Smooth muscle cell (in vitro differentiated cells): ENCODE measurements around the gene WFS1. TPM values are rescaled to one million over a fixed set of nuclear protein-coding genes. Genes with fewer than 3 reads are reported as not detected.

Experiments used
- DNase-seq: peaks from one replicate; lab custom pipeline; 2025; ENCODE audit not compliant: unreplicated experiment; lab: John Stamatoyannopoulos, UW
- H2AFZ ChIP-seq: fragments of 200-600 bp; sonication (generic); 2 replicates; pipeline ENCODE4 v1.6.0; 2016; ENCODE audit warnings: antibody characterized with exemption, low read depth, mild to moderate bottlenecking
- H3F3A ChIP-seq: fragments of 200-600 bp; sonication (generic); 2 replicates; pipeline ENCODE4 v1.6.0; 2017; ENCODE audit warnings: antibody characterized with exemption, low read depth
- H3K27ac ChIP-seq: fragments of 200-600 bp; sonication (generic); 2 replicates; pipeline ENCODE4 v1.5.1; 2016; ENCODE audit warnings: low read depth, mild to moderate bottlenecking
- H3K27me3 ChIP-seq: fragments of 200-600 bp; sonication (generic); 2 replicates; pipeline ENCODE4 v1.6.1; 2016; ENCODE audit warnings: low read depth, mild to moderate bottlenecking
- H3K36me3 ChIP-seq: fragments of 200-600 bp; sonication (generic); 2 replicates; pipeline ENCODE4 v1.5.1; 2016; ENCODE audit warnings: low read depth
- H3K4me1 ChIP-seq: fragments of 200-600 bp; sonication (generic); 2 replicates; pipeline ENCODE4 v1.5.1; 2016; ENCODE audit warnings: low read depth
- H3K4me2 ChIP-seq: fragments of 200-600 bp; sonication (generic); 2 replicates; pipeline ENCODE4 v1.6.0; 2016; ENCODE audit warnings: mild to moderate bottlenecking
- H3K4me3 ChIP-seq: fragments of 200-600 bp; sonication (generic); 2 replicates; pipeline ENCODE4 v1.5.1; 2016; ENCODE audit warnings: mild to moderate bottlenecking
- H3K79me2 ChIP-seq: fragments of 200-600 bp; sonication (generic); 2 replicates; pipeline ENCODE4 v1.6.0; 2016; ENCODE audit warnings: low read depth, mild to moderate bottlenecking
- H3K9ac ChIP-seq: fragments of 200-600 bp; sonication (generic); 2 replicates; pipeline ENCODE4 v1.6.0; 2016; ENCODE audit warnings: low read depth
- H3K9me3 ChIP-seq: fragments of 200-600 bp; sonication (generic); replicated peaks from 2 replicates; pipeline ENCODE4 v1.5.1; 2016; ENCODE audit warnings: low read depth
- H4K20me1 ChIP-seq: fragments of 200-600 bp; sonication (generic); 2 replicates; pipeline ENCODE4 v1.6.0; 2016; ENCODE audit warnings: low read depth
- CTCF ChIP-seq: fragments of 200-600 bp; sonication (generic); IDR thresholded peaks from 2 replicates; pipeline ENCODE4 v1.5.1; 2017; ENCODE audit warnings: borderline replicate concordance, mild to moderate bottlenecking, antibody characterized with exemption; ENCODE audit not compliant: insufficient read depth, poor library complexity, severe bottlenecking
- WGBS: methylation state at CpG from one replicate; pipeline ENCODE4 v1.1.7; 2016; ENCODE audit warnings: low lambda C conversion rate; 5-methylcytosine and 5-hydroxymethylcytosine counted together
- polyA plus RNA-seq: library from polyadenylated mRNA; unstranded; fragments of >200 nt; fragmentation: Nextera tagmentation; extraction: Ambion mirVana; gene quantifications from 2 replicates; pipeline ENCODE4 v1.2.1, GENCODE V29; 2016
- total RNA-seq: library from RNA; depleted of rRNA; stranded (reverse); fragments of >200 nt; gene quantifications from 2 replicates; pipeline ENCODE4 v1.2.3, GENCODE V29; 2014

Gene WFS1
- total and polyA plus RNA-seq, 2 experiments from 2014 or later: 28.6 to 30.2 TPM

GRCh38 chr4:6345866-6346265, 76.2 kb downstream of the WFS1 start:
- Histone ChIP-seq H3K27me3 (no peaks in the 10 kb centered on the region), H3K4me3 (no peak overlapping the region), H4K20me1 (no peaks in the 10 kb centered on the region), H3K9me3 (no peaks in the 10 kb centered on the region), H3K9ac (no peak overlapping the region), H3K79me2 (no peaks in the 10 kb centered on the region), H3K4me2 (no peak overlapping the region), H3K27ac (no peak overlapping the region), H3K36me3 (no peaks in the 10 kb centered on the region), H3F3A (no peaks in the 10 kb centered on the region), H3K4me1 (no peaks in the 10 kb centered on the region), H2AFZ (no peak overlapping the region)
- DNase-seq: no peak
- no peak for TF ChIP-seq CTCF
- WGBS: 93% methylated on average over 12 of the region's 13 CpGs

GRCh38 chr4:6346373-6347110, 76.9 kb downstream of the WFS1 start:
- Histone ChIP-seq H3K27ac (no peak overlapping the region), H3K4me2 (no peak overlapping the region), H3K27me3 (no peaks in the 10 kb centered on the region), H3K36me3 (no peaks in the 10 kb centered on the region), H3K79me2 (no peaks in the 10 kb centered on the region), H3K4me1 (no peaks in the 10 kb centered on the region), H3K9me3 (no peaks in the 10 kb centered on the region), H4K20me1 (no peaks in the 10 kb centered on the region), H3F3A (no peaks in the 10 kb centered on the region), H3K4me3 (no peak overlapping the region), H3K9ac (no peak overlapping the region), H2AFZ (no peak overlapping the region)
- TF ChIP-seq CTCF: no peak
- no peak for DNase-seq
- 86% methylated on average over 16 of the region's 16 CpGs for WGBS

- 92% methylated on average over 14 of the region's 17 CpGs for WGBS
- Histone ChIP-seq H3K4me3 (no peak overlapping the region), H3K79me2 (no peaks in the 10 kb centered on the region)
Observed at GRCh38 chr4:6347511-6348045, 77.9 kb downstream of the WFS1 start.

More at GRCh38 chr4:6347511-6348045, 77.9 kb downstream of the WFS1 start:
- Histone ChIP-seq H3K9ac (no peak overlapping the region), H3K4me2 (no peak overlapping the region), H3K36me3 (no peaks in the 10 kb centered on the region), H3K27me3 (no peaks in the 10 kb centered on the region), H3F3A (no peaks in the 10 kb centered on the region), H3K27ac (no peak overlapping the region), H3K9me3 (no peaks in the 10 kb centered on the region), H4K20me1 (no peaks in the 10 kb centered on the region), H3K4me1 (no peaks in the 10 kb centered on the region), H2AFZ (no peak overlapping the region)
- no peak for DNase-seq
- no peak for TF ChIP-seq CTCF
